ENCODE data around the gene TIMP4. TPM values are rescaled to one million over a fixed set of nuclear protein-coding genes. Genes with fewer than 3 reads are reported as not detected.

The TIMP4 gene
- polyA plus RNA-seq, 1 donor (not counting 4 experiments of a cell fraction or from before 2014, with no cell fraction given) = 0.07 TPM

GRCh38 chr3:12155264-12155663 lies 3.4 kb downstream of the TIMP4 start:
- Histone ChIP-seq H3K27ac (ENCODE audit: control insufficient read depth, insufficient read depth, low read length) (no peak overlapping the region), H3K4me3 (ENCODE audit: control insufficient read depth in 2 of 3, extremely low read depth in 1 of 3, insufficient read depth in 2 of 3, low read depth in 1 of 3, low read length in 3 of 3) (no peak overlapping the region), H3K79me2 (ENCODE audit: control insufficient read depth, insufficient read depth, low read length) (no peaks in the 10 kb centered on the region), H3K27me3 (ENCODE audit: control insufficient read depth, extremely low read depth, insufficient read depth, low read length) (no peaks in the 10 kb centered on the region), H3K9me3 (ENCODE audit: control insufficient read depth, low read depth, low read length) (no peaks in the 10 kb centered on the region), H3K4me2 (ENCODE audit: control insufficient read depth, extremely low read depth, insufficient read depth, low read depth, low read length) (no peak overlapping the region), H4K20me1 (ENCODE audit: control insufficient read depth, extremely low read depth, insufficient read depth, low read length) (no peaks in the 10 kb centered on the region), H2AFZ (ENCODE audit: control insufficient read depth, low read length) (no peak overlapping the region), H3K9me1 (ENCODE audit: control insufficient read depth, extremely low read depth, insufficient read depth, low read length) (no peaks in the 10 kb centered on the region), H3K4me1 (ENCODE audit: control insufficient read depth, extremely low read depth, insufficient read depth, low read length) (peaks cover 6% of the 10 kb centered on the region), H3K9ac (ENCODE audit: control insufficient read depth, extremely low read depth, insufficient read depth, low read length) (no peak overlapping the region), H3K36me3 (ENCODE audit: control insufficient read depth in 2 of 2, extremely low read depth in 1 of 2, insufficient read depth in 2 of 2, low read length in 2 of 2) (no peaks in the 10 kb centered on the region)
- DNase-seq (ENCODE audit: low read depth, low spot score) (no peak), FAIRE-seq (no peak)
- dilution Hi-C loops (cut with MboI; ENCODE audit: extremely low pct_ligation_motif_present, low sequenced_read_pairs) = no loop called here
- no peak for TF ChIP-seq CTCF (optimal IDR thresholded peaks at IDR 0.05 in 1 of 3, IDR thresholded peaks at IDR 0.05 in 1 of 3, conservative IDR thresholded peaks at IDR 0.05 in 1 of 3; ENCODE audit: extremely low read depth in 1 of 3, insufficient read depth in 2 of 3, low read length in 3 of 3)
- no peak for TF ChIP-seq EZH2 (IDR thresholded peaks at IDR 0.05; ENCODE audit: low read length)

GRCh38 chr3:12154151-12154550 lies 4.6 kb downstream of the TIMP4 start:
- H2AFZ ChIP-seq (ENCODE audit: control insufficient read depth, low read length) = no peak overlapping the region
- no peak for TF ChIP-seq CTCF (optimal IDR thresholded peaks at IDR 0.05 in 1 of 3, IDR thresholded peaks at IDR 0.05 in 1 of 3, conservative IDR thresholded peaks at IDR 0.05 in 1 of 3; ENCODE audit: extremely low read depth in 1 of 3, insufficient read depth in 2 of 3, low read length in 3 of 3)
- TF ChIP-seq EZH2 (IDR thresholded peaks at IDR 0.05; ENCODE audit: low read length) = no peak
- no peak for DNase-seq (ENCODE audit: low read depth, low spot score)
- H3K4me3 ChIP-seq (ENCODE audit: control insufficient read depth in 2 of 3, extremely low read depth in 1 of 3, insufficient read depth in 2 of 3, low read depth in 1 of 3, low read length in 3 of 3) = no peak overlapping the region
- H3K9me1 ChIP-seq (ENCODE audit: control insufficient read depth, extremely low read depth, insufficient read depth, low read length) = no peaks in the 10 kb centered on the region
- no peak for FAIRE-seq
- no peaks in the 10 kb centered on the region for H3K36me3 ChIP-seq (ENCODE audit: control insufficient read depth in 2 of 2, extremely low read depth in 1 of 2, insufficient read depth in 2 of 2, low read length in 2 of 2)
- no peaks in the 10 kb centered on the region for H4K20me1 ChIP-seq (ENCODE audit: control insufficient read depth, extremely low read depth, insufficient read depth, low read length)
- no peaks in the 10 kb centered on the region for H3K9me3 ChIP-seq (ENCODE audit: control insufficient read depth, low read depth, low read length)
- no peak overlapping the region for H3K27ac ChIP-seq (ENCODE audit: control insufficient read depth, insufficient read depth, low read length)
- H3K27me3 ChIP-seq (ENCODE audit: control insufficient read depth, extremely low read depth, insufficient read depth, low read length) = no peaks in the 10 kb centered on the region
- no peak overlapping the region for H3K4me2 ChIP-seq (ENCODE audit: control insufficient read depth, extremely low read depth, insufficient read depth, low read depth, low read length)
- peaks cover 6% of the 10 kb centered on the region for H3K4me1 ChIP-seq (ENCODE audit: control insufficient read depth, extremely low read depth, insufficient read depth, low read length)
- dilution Hi-C loops (cut with MboI; ENCODE audit: extremely low pct_ligation_motif_present, low sequenced_read_pairs) = no loop called here
- H3K9ac ChIP-seq (ENCODE audit: control insufficient read depth, extremely low read depth, insufficient read depth, low read length) = no peak overlapping the region
- H3K79me2 ChIP-seq (ENCODE audit: control insufficient read depth, insufficient read depth, low read length) = no peaks in the 10 kb centered on the region
